GM12891 (cell line): Measurements from ENCODE around the gene SLC16A9.

Experiments used
- POLR2A ChIP-seq: IDR thresholded peaks from 2 replicates; pipeline ENCODE4 v1.6.1; 2011; ENCODE audit warnings: low read depth, low read length, control low read depth
- POLR2AphosphoS5 ChIP-seq: IDR thresholded peaks from 2 replicates; pipeline ENCODE4 v1.6.1; 2011; ENCODE audit warnings: low read depth, low read length, control low read depth
- SPI1 ChIP-seq: IDR thresholded peaks from 2 replicates; pipeline ENCODE4 v1.6.1; 2011; ENCODE audit warnings: low read depth, low read length, control low read depth
- TAF1 ChIP-seq: IDR thresholded peaks from 2 replicates; pipeline ENCODE4 v1.6.1; 2011; ENCODE audit warnings: low read depth, low read length, control low read depth

- no peak for TF ChIP-seq TAF1
- TF ChIP-seq POLR2A: no peak
- TF ChIP-seq POLR2AphosphoS5: no peak
- TF ChIP-seq SPI1: no peak
Measured at GRCh38 chr10:59704630-59705029, 5.0 kb downstream of the SLC16A9 start.
